Measurements from ENCODE around the gene CUX1.

Gene CUX1

GRCh38 chr7:101783381-101784181, 33.8 kb upstream of the CUX1 start:
- no peak for TF ChIP-seq GATA3 (IDR thresholded peaks at IDR 0.05; ENCODE audit: low read depth, low read length)
- TF ChIP-seq GATA2 (IDR thresholded peaks at IDR 0.05; ENCODE audit: low read depth, low read length), result no peak

- no peak for TF ChIP-seq GATA2 (IDR thresholded peaks at IDR 0.05; ENCODE audit: low read depth, low read length)
- TF ChIP-seq GATA3 (IDR thresholded peaks at IDR 0.05; ENCODE audit: low read depth, low read length), result no peak
These were observed 32.9 kb upstream of the CUX1 start for GRCh38 chr7:101784292-101785127.

- TF ChIP-seq GATA2 (IDR thresholded peaks at IDR 0.05; ENCODE audit: low read depth, low read length) (no peak), GATA3 (IDR thresholded peaks at IDR 0.05; ENCODE audit: low read depth, low read length) (no peak)
These were observed 29.6 kb upstream of the CUX1 start for GRCh38 chr7:101787864-101788263.

GRCh38 chr7:101788517-101788916, 28.9 kb upstream of the CUX1 start:
- TF ChIP-seq GATA2 (IDR thresholded peaks at IDR 0.05; ENCODE audit: low read depth, low read length) (no peak), GATA3 (IDR thresholded peaks at IDR 0.05; ENCODE audit: low read depth, low read length) (no peak)

DNA sequence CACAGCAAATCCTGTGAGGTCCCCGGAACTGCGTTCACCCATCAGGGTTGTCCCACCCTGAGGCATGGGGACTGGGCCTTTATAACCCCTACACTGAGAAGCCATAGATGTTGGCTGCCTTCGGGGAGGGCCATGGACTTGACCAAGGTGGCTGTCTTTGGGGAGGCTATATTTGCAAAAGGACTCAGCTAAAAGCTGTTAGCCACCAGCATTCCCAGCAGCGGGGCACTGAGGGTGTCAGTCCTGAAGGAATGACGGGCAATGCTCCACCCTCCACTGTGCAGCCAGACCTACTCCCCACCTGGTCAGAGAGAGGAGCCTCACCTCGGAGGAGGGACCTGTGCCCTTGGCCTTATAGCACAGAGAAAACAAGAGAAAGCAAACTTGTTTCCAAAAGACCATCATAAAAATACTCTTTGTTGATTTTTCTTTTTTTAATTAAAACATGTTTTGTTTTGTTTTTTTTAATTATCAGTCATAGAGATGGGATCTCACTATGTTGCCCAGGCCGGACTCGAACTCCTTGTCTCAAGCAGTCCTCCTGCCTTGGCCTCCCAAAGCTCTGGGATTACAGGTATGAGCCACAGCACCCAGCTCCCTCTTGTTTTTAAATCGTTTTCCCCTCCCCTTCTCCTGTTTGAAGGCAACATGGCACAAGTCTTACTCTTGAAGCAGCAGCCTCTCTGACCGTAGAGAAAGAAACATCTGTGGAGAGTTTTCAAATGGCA, 26.7 kb upstream of the CUX1 start:
- TF ChIP-seq GATA2 (IDR thresholded peaks at IDR 0.05; ENCODE audit: low read depth, low read length) (no peak), GATA3 (IDR thresholded peaks at IDR 0.05; ENCODE audit: low read depth, low read length) (no peak)

- TF ChIP-seq GATA3 (IDR thresholded peaks at IDR 0.05; ENCODE audit: low read depth, low read length), result no peak
- TF ChIP-seq GATA2 (IDR thresholded peaks at IDR 0.05; ENCODE audit: low read depth, low read length), result peak; percentile 75
These were observed 25.3 kb upstream of the CUX1 start for GRCh38 chr7:101792051-101792681.

DNA sequence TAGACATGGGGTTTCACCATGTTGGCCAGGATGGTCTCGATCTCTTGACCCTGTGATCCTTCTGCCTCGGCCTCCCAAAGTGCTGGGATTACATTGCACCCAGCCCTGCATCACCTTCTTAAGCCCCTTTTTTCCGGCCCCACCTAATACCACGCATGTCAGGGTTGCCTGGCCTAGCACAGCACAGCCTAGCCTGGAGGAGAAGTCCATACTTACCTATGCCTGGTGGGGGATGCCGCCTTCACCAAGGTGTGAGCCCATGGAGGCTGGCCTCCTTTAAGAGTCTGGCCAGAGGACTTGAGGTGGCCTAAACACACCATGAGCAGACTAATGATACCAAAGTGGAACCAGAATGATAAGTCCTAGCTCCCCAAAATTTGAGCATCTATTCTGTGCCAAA, 22.0 kb upstream of the CUX1 start:
- no peak for TF ChIP-seq GATA2 (IDR thresholded peaks at IDR 0.05; ENCODE audit: low read depth, low read length)
- no peak for TF ChIP-seq GATA3 (IDR thresholded peaks at IDR 0.05; ENCODE audit: low read depth, low read length)

DNA sequence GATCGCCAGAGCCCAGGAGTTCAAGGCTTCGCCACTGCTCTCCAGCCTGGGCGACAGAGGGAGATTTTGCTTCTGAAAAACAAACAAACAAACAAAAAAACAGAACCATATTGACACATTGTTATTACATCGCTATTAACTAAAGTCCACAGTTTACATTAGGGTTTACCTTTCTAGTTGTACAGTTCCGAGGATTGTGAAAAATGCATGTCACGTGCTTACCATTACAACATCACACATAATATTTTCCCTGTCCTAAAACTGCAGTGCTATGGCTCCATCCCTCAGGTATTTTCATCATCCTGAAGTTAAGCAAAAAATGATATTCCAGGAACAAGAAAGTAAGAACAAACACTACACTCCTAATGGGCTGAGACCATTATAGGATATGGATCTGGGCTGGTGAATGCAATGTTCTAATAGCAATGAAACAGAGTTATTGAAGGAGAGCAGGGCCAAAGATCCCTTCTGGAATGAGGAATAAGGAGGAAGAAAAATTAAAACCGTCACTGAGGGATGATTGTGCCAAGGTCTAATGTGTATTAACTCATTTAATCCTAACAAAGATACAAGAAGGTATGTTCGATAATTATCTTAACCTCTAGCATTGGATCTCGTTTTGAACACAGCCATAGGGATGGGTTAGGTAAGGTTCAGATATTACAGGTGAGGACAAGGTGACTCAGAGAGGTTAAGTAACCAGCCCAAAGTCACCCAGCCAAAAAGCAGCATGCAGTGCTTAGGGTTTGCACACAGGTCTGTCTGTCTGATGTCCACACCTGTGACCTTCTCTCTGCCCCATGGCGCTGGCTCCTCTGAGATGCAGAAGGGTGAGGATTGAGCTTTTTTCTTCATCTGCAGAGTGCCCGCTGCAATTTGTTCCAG, 14.0 kb upstream of the CUX1 start:
- no peak for TF ChIP-seq GATA3 (IDR thresholded peaks at IDR 0.05; ENCODE audit: low read depth, low read length)
- TF ChIP-seq GATA2 (IDR thresholded peaks at IDR 0.05; ENCODE audit: low read depth, low read length), result no peak

DNA sequence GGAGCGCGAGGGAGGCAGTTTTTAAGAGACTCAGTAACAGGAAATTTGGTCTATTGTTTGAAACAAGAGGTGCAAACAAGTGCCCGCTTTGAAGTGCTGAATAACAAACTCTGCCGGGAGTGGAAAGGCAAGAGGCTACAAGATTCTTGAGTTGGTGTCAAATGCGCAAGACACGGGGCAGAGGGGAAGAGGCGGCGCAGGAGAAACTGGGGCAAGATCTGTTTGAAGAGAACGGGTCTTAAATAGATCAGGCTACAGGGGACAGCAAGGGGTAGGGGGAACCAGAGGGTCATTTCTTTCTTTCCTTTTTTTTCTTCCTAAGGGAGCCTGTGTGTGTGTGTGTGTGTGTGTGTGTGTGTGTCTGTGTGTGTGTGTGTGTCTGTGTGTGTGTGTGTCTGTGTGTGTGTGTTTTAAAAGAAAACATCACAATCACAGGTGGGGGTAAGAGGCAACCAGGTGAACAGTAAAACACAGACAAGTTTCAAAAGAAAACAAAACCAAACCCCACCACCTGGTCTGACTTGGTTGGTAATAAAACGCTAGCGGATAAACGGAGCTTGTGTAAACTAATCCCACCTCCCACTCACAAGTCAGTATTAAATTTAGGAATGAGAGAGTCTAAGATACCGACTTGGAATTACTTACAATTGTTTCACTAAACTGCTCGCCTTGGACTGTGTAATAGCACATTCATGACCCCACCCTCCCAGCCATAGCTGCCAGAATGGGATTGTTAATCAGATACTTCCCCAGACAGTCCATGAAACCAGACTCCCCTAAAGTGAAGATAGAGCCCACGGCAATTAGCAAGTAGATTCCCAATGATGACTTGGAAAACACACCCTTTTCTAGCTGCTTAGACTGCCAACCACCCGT, 13.1 kb upstream of the CUX1 start:
- TF ChIP-seq GATA2 (IDR thresholded peaks at IDR 0.05; ENCODE audit: low read depth, low read length) (no peak), GATA3 (IDR thresholded peaks at IDR 0.05; ENCODE audit: low read depth, low read length) (no peak)

DNA sequence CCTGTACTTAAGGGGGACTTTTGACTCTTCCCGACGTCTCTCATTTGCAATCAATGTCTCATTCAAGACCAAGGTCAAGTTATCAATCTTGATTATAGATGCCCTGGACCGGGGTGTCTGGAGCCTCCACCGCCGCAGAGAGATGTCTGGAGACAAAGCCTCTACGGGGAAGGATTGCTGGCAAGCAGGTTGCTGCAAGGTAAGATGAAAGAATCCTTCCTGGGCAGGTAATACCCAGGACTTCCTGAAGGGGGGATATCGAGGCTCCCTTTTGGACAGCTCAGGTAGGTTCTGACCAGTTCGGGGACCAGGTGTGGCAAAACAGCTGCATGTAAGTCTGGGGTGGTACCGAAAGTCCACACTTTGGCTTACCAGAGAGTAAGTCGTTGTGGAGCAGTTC, 12.5 kb upstream of the CUX1 start:
- TF ChIP-seq GATA3 (IDR thresholded peaks at IDR 0.05; ENCODE audit: low read depth, low read length) (no peak), GATA2 (IDR thresholded peaks at IDR 0.05; ENCODE audit: low read depth, low read length) (no peak)

GRCh38 chr7:101812595-101812994, 4.8 kb upstream of the CUX1 start:
- no peak for TF ChIP-seq GATA2 (IDR thresholded peaks at IDR 0.05; ENCODE audit: low read depth, low read length)
- no peak for TF ChIP-seq GATA3 (IDR thresholded peaks at IDR 0.05; ENCODE audit: low read depth, low read length)

DNA sequence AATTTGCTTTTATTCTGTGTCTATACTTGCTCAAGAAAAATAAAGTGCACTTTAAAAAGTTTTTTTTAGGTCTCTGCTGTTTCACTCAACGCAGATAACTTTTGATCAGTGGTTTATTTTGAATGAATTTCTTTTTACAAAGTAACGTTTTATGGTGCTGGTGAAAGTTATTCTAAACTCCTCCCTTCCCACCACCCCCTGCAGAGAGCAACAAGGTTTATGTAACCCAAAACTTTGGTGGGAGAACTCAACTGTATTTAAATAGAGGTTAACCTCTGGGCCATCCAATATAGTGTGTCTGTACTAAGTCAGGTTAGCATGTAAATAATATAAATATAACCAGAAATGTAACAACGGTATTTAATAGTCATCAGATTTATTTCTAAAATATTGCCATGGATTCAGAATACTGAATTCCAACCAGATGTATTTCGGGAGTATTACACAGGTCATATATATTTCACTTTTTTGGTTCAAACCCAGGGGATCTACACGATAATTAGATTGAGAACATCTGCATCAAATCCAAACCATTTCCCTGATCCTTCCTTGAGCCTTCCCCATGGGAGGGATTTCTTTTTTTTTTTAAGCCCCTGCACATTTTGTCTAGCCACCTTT, 3.9 kb upstream of the CUX1 start:
- no peak for TF ChIP-seq GATA3 (IDR thresholded peaks at IDR 0.05; ENCODE audit: low read depth, low read length)
- TF ChIP-seq GATA2 (IDR thresholded peaks at IDR 0.05; ENCODE audit: low read depth, low read length), result no peak

All from SH-SY5Y (cell line).